Astrocyte (in vitro differentiated cells and primary cell): Measurements from ENCODE around the gene UNC80. TPM values are rescaled to one million over a fixed set of nuclear protein-coding genes. Genes with fewer than 3 reads are reported as not detected.

ENCODE experiments used
- DNase-seq: peaks from one replicate; pipeline ENCODE4 v3.0.0-alpha.2; 2010; ENCODE audit warnings: low read depth
- FAIRE-seq: peaks from 2 replicates; lab custom pipeline; 2011; peaks lifted over from hg19 to GRCh38; lab: Jason Lieb, UNC
- H2AFZ ChIP-seq: 2 replicates; pipeline ENCODE4 v1.6.0; 2012; ENCODE audit warnings: low read depth, low read length, inconsistent platforms
- H3K27ac ChIP-seq: 2 replicates; pipeline ENCODE4 v1.5.1; 2011; ENCODE audit warnings: low read depth, low read length, inconsistent platforms
- H3K27me3 ChIP-seq: 2 replicates; pipeline ENCODE4 v1.6.0; 2011; ENCODE audit warnings: low read length, inconsistent platforms; ENCODE audit not compliant: insufficient read depth
- H3K36me3 ChIP-seq: 2 replicates; pipeline ENCODE4 v1.5.1; 2011; ENCODE audit warnings: low read length, inconsistent platforms; ENCODE audit not compliant: insufficient read depth
- H3K4me1 ChIP-seq: 2 replicates; pipeline ENCODE4 v1.5.1; 2011; ENCODE audit warnings: low read length, inconsistent platforms; ENCODE audit not compliant: insufficient read depth
- H3K4me2 ChIP-seq: 2 replicates; pipeline ENCODE4 v1.6.0; 2012; ENCODE audit warnings: low read length, inconsistent platforms
- H3K4me3 ChIP-seq: 2 replicates; pipeline ENCODE4 v1.5.1; 2011; ENCODE audit warnings: low read depth, mild to moderate bottlenecking, low read length, inconsistent platforms; ENCODE audit not compliant: insufficient read depth
- H3K79me2 ChIP-seq: 2 replicates; pipeline ENCODE4 v1.6.0; 2012; ENCODE audit warnings: mild to moderate bottlenecking, low read length, inconsistent platforms; ENCODE audit not compliant: insufficient read depth
- H3K9ac ChIP-seq: 2 replicates; pipeline ENCODE4 v1.6.0; 2012; ENCODE audit warnings: mild to moderate bottlenecking, low read length, inconsistent platforms
- H3K9me3 ChIP-seq: 2 replicates; pipeline ENCODE4 v1.5.1; 2012; ENCODE audit warnings: low read depth, mild to moderate bottlenecking, low read length, inconsistent platforms; ENCODE audit not compliant: insufficient read depth
- H4K20me1 ChIP-seq: 2 replicates; pipeline ENCODE4 v1.6.0; 2012; ENCODE audit warnings: low read length, inconsistent platforms; ENCODE audit not compliant: insufficient read depth
- H3K27ac Mint-ChIP-seq: one replicate; pipeline ENCODE4 v1.8.0; 2021; ENCODE audit warnings: mild to moderate bottlenecking, mixed read lengths; ENCODE audit not compliant: unreplicated experiment
- H3K27me3 Mint-ChIP-seq: one replicate; pipeline ENCODE4 v1.8.0; 2021; ENCODE audit warnings: low read depth, mixed read lengths; ENCODE audit not compliant: unreplicated experiment
- H3K36me3 Mint-ChIP-seq: one replicate; pipeline ENCODE4 v1.8.0; 2021; ENCODE audit warnings: low read depth, mixed read lengths; ENCODE audit not compliant: unreplicated experiment
- H3K4me1 Mint-ChIP-seq: one replicate; pipeline ENCODE4 v1.8.0; 2021; ENCODE audit warnings: low read depth, mixed read lengths; ENCODE audit not compliant: unreplicated experiment
- H3K4me3 Mint-ChIP-seq: one replicate; pipeline ENCODE4 v1.8.0; 2021; ENCODE audit warnings: mild to moderate bottlenecking, moderate library complexity, mixed read lengths; ENCODE audit not compliant: unreplicated experiment
- H3K9me3 Mint-ChIP-seq: one replicate; pipeline ENCODE4 v1.8.0; 2021; ENCODE audit warnings: mild to moderate bottlenecking, mixed read lengths; ENCODE audit not compliant: unreplicated experiment
- CTCF ChIP-seq: IDR thresholded peaks from 2 replicates; pipeline ENCODE4 v1.5.1; 2011; ENCODE audit warnings: low read depth, mild to moderate bottlenecking, inconsistent platforms, low read length, moderate library complexity; ENCODE audit not compliant: insufficient read depth
- EZH2 ChIP-seq: IDR thresholded peaks from 2 replicates; pipeline ENCODE4 v1.6.1; 2012; ENCODE audit warnings: mild to moderate bottlenecking, low read length, inconsistent platforms; ENCODE audit not compliant: insufficient read depth
- total RNA-seq: library from RNA; stranded (reverse); gene quantifications from 2 replicates; pipeline ENCODE4 v1.2.1, GENCODE V29; 2021

The UNC80 gene
- total RNA-seq, 1 donor from 2014 or later, result 0.27 TPM

- Histone ChIP-seq H3K79me2 (no peaks in the 10 kb centered on the region), H3K4me2 (no peak overlapping the region), H3K9ac (no peak overlapping the region), H3K36me3 (no peaks in the 10 kb centered on the region), H4K20me1 (no peaks in the 10 kb centered on the region), H3K27me3 (no peaks in the 10 kb centered on the region), H3K4me1 (no peaks in the 10 kb centered on the region), H3K4me3 (no peak overlapping the region), H2AFZ (no peak overlapping the region), H3K27ac (no peak overlapping the region), H3K9me3 (no peaks in the 10 kb centered on the region)
- TF ChIP-seq CTCF, result no peak
- TF ChIP-seq EZH2, result no peak
- H3K4me1 Mint-ChIP-seq, result no peaks in the 10 kb centered on the region
- no peak overlapping the region for H3K27ac Mint-ChIP-seq
- no peak overlapping the region for H3K4me3 Mint-ChIP-seq
- no peaks in the 10 kb centered on the region for H3K36me3 Mint-ChIP-seq
- no peak for FAIRE-seq
- DNase-seq, result no peak
- peaks cover 2% of the 10 kb centered on the region for H3K9me3 Mint-ChIP-seq
- no peaks in the 10 kb centered on the region for H3K27me3 Mint-ChIP-seq
These were observed 50.2 kb downstream of the UNC80 start for GRCh38 chr2:209821806-209822205.

DNA sequence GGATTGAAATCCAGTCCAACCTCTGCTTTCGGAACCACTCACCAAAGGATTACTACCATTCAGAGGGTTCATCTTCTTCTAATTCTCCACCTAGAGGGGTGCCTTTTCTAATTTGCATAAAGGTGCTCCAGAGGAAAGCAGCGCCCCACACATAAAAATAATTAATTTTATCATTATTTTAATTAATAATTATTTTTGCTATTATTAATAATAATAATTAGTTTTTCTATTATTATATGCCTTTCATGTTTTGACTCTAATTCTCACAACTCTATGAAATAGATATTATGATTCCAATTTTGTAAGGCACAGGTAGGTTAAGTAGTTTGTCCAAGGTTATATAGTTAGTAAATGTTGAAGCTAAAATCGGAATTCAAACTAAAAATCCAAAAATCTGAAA is 51.9 kb downstream of the UNC80 start:
- no peaks in the 10 kb centered on the region for H4K20me1 ChIP-seq
- no peaks in the 10 kb centered on the region for H3K79me2 ChIP-seq
- peaks cover 2% of the 10 kb centered on the region for H3K9me3 Mint-ChIP-seq
- no peak overlapping the region for H3K4me3 ChIP-seq
- no peaks in the 10 kb centered on the region for H3K27me3 ChIP-seq
- no peak overlapping the region for H3K4me3 Mint-ChIP-seq
- no peak overlapping the region for H3K4me2 ChIP-seq
- no peak overlapping the region for H2AFZ ChIP-seq
- TF ChIP-seq CTCF, result no peak
- TF ChIP-seq EZH2, result no peak
- no peaks in the 10 kb centered on the region for H3K4me1 Mint-ChIP-seq
- no peaks in the 10 kb centered on the region for H3K27me3 Mint-ChIP-seq
- H3K36me3 ChIP-seq, result no peaks in the 10 kb centered on the region
- H3K4me1 ChIP-seq, result no peaks in the 10 kb centered on the region
- FAIRE-seq, result no peak
- no peaks in the 10 kb centered on the region for H3K36me3 Mint-ChIP-seq
- H3K9ac ChIP-seq, result no peak overlapping the region
- no peak overlapping the region for H3K27ac Mint-ChIP-seq
- no peaks in the 10 kb centered on the region for H3K9me3 ChIP-seq
- no peak overlapping the region for H3K27ac ChIP-seq
- DNase-seq, result no peak

GRCh38 chr2:209824391-209824790 is 52.8 kb downstream of the UNC80 start:
- H3K4me2 ChIP-seq, result no peak overlapping the region
- H4K20me1 ChIP-seq, result no peaks in the 10 kb centered on the region
- H3K9me3 ChIP-seq, result no peaks in the 10 kb centered on the region
- Mint-ChIP-seq H3K27ac (no peak overlapping the region), H3K27me3 (no peaks in the 10 kb centered on the region), H3K36me3 (no peaks in the 10 kb centered on the region), H3K4me1 (no peaks in the 10 kb centered on the region), H3K4me3 (no peak overlapping the region), H3K9me3 (peaks cover 2% of the 10 kb centered on the region)
- no peaks in the 10 kb centered on the region for H3K27me3 ChIP-seq
- FAIRE-seq (no peak), DNase-seq (no peak)
- H3K4me1 ChIP-seq, result no peaks in the 10 kb centered on the region
- H3K4me3 ChIP-seq, result no peak overlapping the region
- no peaks in the 10 kb centered on the region for H3K79me2 ChIP-seq
- H3K9ac ChIP-seq, result no peak overlapping the region
- H3K36me3 ChIP-seq, result no peaks in the 10 kb centered on the region
- no peak for TF ChIP-seq CTCF
- no peak for TF ChIP-seq EZH2
- no peak overlapping the region for H3K27ac ChIP-seq
- H2AFZ ChIP-seq, result no peak overlapping the region
